GM12878 (cell line): ENCODE data around the gene NTN3. TPM values are rescaled to one million over a fixed set of nuclear protein-coding genes. Genes with fewer than 3 reads are reported as not detected.

Experiments
- ATAC-seq: fragments of 200-7000 bp; cut with Tn5 transposase; 3 replicates; pipeline ENCODE4 v1.9.1; 2020; ENCODE audit warnings: mild to moderate bottlenecking, moderate library complexity
- BruUV-seq: library from RNA; stranded (reverse); fragments of 400-500 nt; replicated peaks from 2 replicates; lab custom pipeline; 2021; lab: Mats Ljungman, UMichigan
- CTCF ChIA-PET: fragments of 300-600 bp; sonication (Branson Sonifier 250); formaldehyde crosslinking; extraction: SDS; loops from one replicate; lab custom pipeline; 2021; ENCODE audit warnings: inconsistent platforms; lab: Yijun Ruan, JAX
- POLR2A ChIA-PET: fragments of 350-600 bp; formaldehyde crosslinking; extraction: SDS; loops from one replicate; lab custom pipeline; 2021; ENCODE audit warnings: inconsistent platforms; lab: Charles Lee
- RAD21 ChIA-PET: fragments of 300-600 bp; sonication (Branson Sonifier 250); formaldehyde crosslinking; loops from one replicate; lab custom pipeline; 2023; ENCODE audit warnings: antibody characterized with exemption; ENCODE audit not compliant: unreplicated experiment; lab: Charles Lee
- SMC1A ChIA-PET: fragments of 300-600 bp; sonication (Branson Sonifier 250); formaldehyde crosslinking; loops from one replicate; lab custom pipeline; 2023; ENCODE audit not compliant: unreplicated experiment, uncharacterized antibody; lab: Charles Lee
- DNase-seq: peaks from one replicate; pipeline ENCODE4 v3.0.0-alpha.2; 2011; ENCODE audit warnings: low read depth, low spot score
- FAIRE-seq: peaks from 3 replicates; lab custom pipeline; 2011; peaks lifted over from hg19 to GRCh38; lab: Jason Lieb, UNC
- H2AFZ ChIP-seq: 2 replicates; pipeline ENCODE4 v1.6.0; 2011; ENCODE audit warnings: low read depth, low read length, control low read depth; ENCODE audit not compliant: control insufficient read depth
- H3K27ac ChIP-seq: 2 replicates; pipeline ENCODE4 v1.5.1; 2011; ENCODE audit warnings: control low read depth; ENCODE audit not compliant: control insufficient read depth, insufficient read depth
- H3K27me3 ChIP-seq, 2 experiments: replicated peaks in 1 of 2; 2 replicates each; pipeline versions ENCODE4 v1.6.0 to v1.6.1; 2011; ENCODE audit warnings: low read length in 1 of 2; ENCODE audit not compliant: control insufficient read depth in 2 of 2, insufficient read depth in 2 of 2
- H3K36me3 ChIP-seq, 2 experiments: 2 replicates each; pipeline ENCODE4 v1.5.1; 2011; ENCODE audit warnings: low read length in 1 of 2; ENCODE audit not compliant: control insufficient read depth in 2 of 2, insufficient read depth in 2 of 2
- H3K4me1 ChIP-seq: 2 replicates; pipeline ENCODE4 v1.6.1; 2011; ENCODE audit warnings: mild to moderate bottlenecking, low read length, moderate library complexity, mixed read lengths; ENCODE audit not compliant: control insufficient read depth, insufficient read depth
- H3K4me2 ChIP-seq: 2 replicates; pipeline ENCODE4 v1.6.0; 2011; ENCODE audit warnings: control low read depth; ENCODE audit not compliant: control insufficient read depth, insufficient read depth
- H3K4me3 ChIP-seq: fragments of 200-600 bp; sonication (generic); 2 replicates; pipeline ENCODE4 v1.5.1; 2016
- H3K79me2 ChIP-seq: 2 replicates; pipeline ENCODE4 v1.6.0; 2011; ENCODE audit warnings: low read length; ENCODE audit not compliant: control insufficient read depth, insufficient read depth
- H3K9ac ChIP-seq: 2 replicates; pipeline ENCODE4 v1.8.0; 2011; ENCODE audit warnings: low read length, control low read depth, mixed read lengths; ENCODE audit not compliant: control insufficient read depth, insufficient read depth
- H3K9me3 ChIP-seq: replicated peaks from 3 replicates; pipeline ENCODE4 v1.5.1; 2011; ENCODE audit warnings: mild to moderate bottlenecking, low read length; ENCODE audit not compliant: control insufficient read depth, insufficient read depth
- H4K20me1 ChIP-seq: 2 replicates; pipeline ENCODE4 v1.6.0; 2011; ENCODE audit not compliant: control insufficient read depth, insufficient read depth
- BRCA1 ChIP-seq: IDR thresholded peaks from 2 replicates; pipeline ENCODE4 v1.6.1; 2011; ENCODE audit warnings: low read depth, low read length, improper control_type of control experiment
- CREM ChIP-seq: IDR thresholded peaks from 2 replicates; pipeline ENCODE4 v1.6.1; 2014; ENCODE audit warnings: antibody characterized with exemption, low read depth
- FOXK2 ChIP-seq: fragments of 450-650 bp; IDR thresholded peaks from 2 replicates; pipeline ENCODE4 v1.6.1; 2017; ENCODE audit warnings: mild to moderate bottlenecking, moderate library complexity
- GABPA ChIP-seq: IDR thresholded peaks from 2 replicates; pipeline ENCODE4 v1.6.1; 2014; ENCODE audit warnings: antibody characterized with exemption, low read depth, mild to moderate bottlenecking, inconsistent platforms
- NFIC ChIP-seq: IDR thresholded peaks from 2 replicates; pipeline ENCODE4 v1.6.1; 2012; ENCODE audit warnings: low read depth, mild to moderate bottlenecking, inconsistent platforms, low read length, moderate library complexity
- RBBP5 ChIP-seq: fragments of 200-600 bp; sonication (generic); conservative IDR thresholded peaks from 2 replicates; pipeline ENCODE4 v1.6.1; 2016
- RFX5 ChIP-seq: IDR thresholded peaks from 2 replicates; pipeline ENCODE4 v1.6.1; 2011; ENCODE audit warnings: low read depth, low read length, improper control_type of control experiment
- RUNX3 ChIP-seq: IDR thresholded peaks from 2 replicates; pipeline ENCODE4 v1.6.1; 2012; ENCODE audit warnings: low read length, inconsistent platforms
- SIN3A ChIP-seq: IDR thresholded peaks from 2 replicates; pipeline ENCODE4 v1.6.1; 2012; ENCODE audit warnings: low read depth, low read length, improper control_type of control experiment
- SUZ12 ChIP-seq: fragments of 200-600 bp; sonication (generic); IDR thresholded peaks from one replicate; pipeline ENCODE4 v1.6.1; 2018; ENCODE audit warnings: antibody characterized with exemption, mild to moderate bottlenecking; ENCODE audit not compliant: unreplicated experiment
- TBL1XR1 ChIP-seq: IDR thresholded peaks from 2 replicates; pipeline ENCODE4 v1.6.1; 2012; ENCODE audit warnings: low read depth, low read length, improper control_type of control experiment
- WGBS: methylation state at CpG from one replicate; pipeline ENCODE4 v1.1.6; 2016; ENCODE audit warnings: low lambda C conversion rate; ENCODE audit not compliant: insufficient replicate concordance, insufficient coverage; ENCODE audit errors: missing lambda C conversion rate; 5-methylcytosine and 5-hydroxymethylcytosine counted together
- in situ Hi-C: fragments of 300-500 bp; cut with MboI; formaldehyde crosslinking; loops from 9 replicates; pipeline ENCODE4 v1.14.3; 2018; ENCODE audit warnings: mixed read lengths
- intact Hi-C: fragments of 100-400 bp; cut with micrococcal nuclease; formaldehyde crosslinking; loops from one replicate; pipeline ENCODE4 v1.14.2; 2022; ENCODE audit not compliant: unreplicated experiment
- polyA plus RNA-seq, 11 experiments: library from polyadenylated mRNA; depleted of rRNA in 4 of 11; unstranded in 6 of 11; stranded (reverse) in 5 of 11; fragments of >200 nt; fragmentation: Nextera tagmentation in 4 of 11; fragmentation: Illumina TruSeq in 1 of 11; extraction: Ambion mirVana in 4 of 11; extraction: Trizol in 1 of 11; gene quantifications; 1 replicate in 1 of 11; 2 replicates in 10 of 11; pipeline versions ENCODE4 v1.2.1 to v1.2.3, GENCODE V29; 2011 to 2016; ENCODE audit warnings: inconsistent platforms in 2 of 11, missing spikeins in 2 of 11, low read depth in 1 of 11
- total RNA-seq, 4 experiments: library from RNA; depleted of rRNA in 3 of 4; stranded (reverse); fragments of >200 nt in 3 of 4; fragmentation: Illumina TruSeq in 1 of 4; extraction: Trizol in 1 of 4; gene quantifications; 2 replicates each; pipeline versions ENCODE4 v1.2.1 to v1.2.3, GENCODE V29; 2013 to 2021
- TF ChIP-seq, protein P1 (sequence below): fragments of 450-650 bp; IDR thresholded peaks from 2 replicates; pipeline ENCODE4 v1.6.1; 2017; ENCODE audit warnings: mild to moderate bottlenecking, moderate library complexity
- TF ChIP-seq, protein P2 (sequence below): IDR thresholded peaks from 2 replicates; pipeline ENCODE4 v1.6.1; 2012; ENCODE audit warnings: low read depth, low read length, improper control_type of control experiment
- TF ChIP-seq, protein P3 (sequence below): IDR thresholded peaks from 2 replicates; pipeline ENCODE4 v1.6.1; 2011; ENCODE audit warnings: borderline replicate concordance, low read depth, mild to moderate bottlenecking, moderate library complexity, low read length; ENCODE audit not compliant: insufficient read depth, poor library complexity, severe bottlenecking

Gene NTN3
- total and polyA plus RNA-seq, 10 of the 15 experiments (the other 5 are each of a cell fraction or from before 2014, with no cell fraction given), result 0.04 TPM; not detected in 9

DNA sequence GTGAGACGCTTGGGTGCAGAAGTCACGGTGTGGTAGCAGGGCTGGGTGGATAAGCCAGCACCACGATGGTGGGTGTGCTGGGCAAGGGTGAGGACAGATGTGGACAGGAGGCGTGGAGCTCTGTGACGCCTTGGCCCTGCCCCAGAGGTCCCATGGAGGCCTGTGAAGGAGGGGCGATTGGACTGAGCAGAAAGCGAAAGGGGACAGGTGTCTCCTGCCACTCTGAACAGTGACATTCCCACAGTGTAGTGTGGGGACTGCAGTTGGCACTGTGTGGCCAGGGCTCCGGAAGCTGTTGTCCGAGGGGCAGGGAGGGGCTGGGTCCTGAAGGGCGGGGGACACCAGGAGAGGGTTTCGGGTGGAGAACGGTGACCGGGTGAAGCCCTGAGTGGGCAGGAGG lies 11.2 kb downstream of the NTN3 start:
- intact Hi-C loops, result no loop called here
- in situ Hi-C loops, result no loop called here
- TF ChIP-seq RBBP5 (no peak), FOXK2 (no peak), RUNX3 (no peak), SIN3A (no peak), NFIC (no peak), TBL1XR1 (no peak), BRCA1 (no peak), CREM (no peak), GABPA (no peak), SUZ12 (no peak), RFX5 (no peak)
- TF ChIP-seq, protein P1, sequence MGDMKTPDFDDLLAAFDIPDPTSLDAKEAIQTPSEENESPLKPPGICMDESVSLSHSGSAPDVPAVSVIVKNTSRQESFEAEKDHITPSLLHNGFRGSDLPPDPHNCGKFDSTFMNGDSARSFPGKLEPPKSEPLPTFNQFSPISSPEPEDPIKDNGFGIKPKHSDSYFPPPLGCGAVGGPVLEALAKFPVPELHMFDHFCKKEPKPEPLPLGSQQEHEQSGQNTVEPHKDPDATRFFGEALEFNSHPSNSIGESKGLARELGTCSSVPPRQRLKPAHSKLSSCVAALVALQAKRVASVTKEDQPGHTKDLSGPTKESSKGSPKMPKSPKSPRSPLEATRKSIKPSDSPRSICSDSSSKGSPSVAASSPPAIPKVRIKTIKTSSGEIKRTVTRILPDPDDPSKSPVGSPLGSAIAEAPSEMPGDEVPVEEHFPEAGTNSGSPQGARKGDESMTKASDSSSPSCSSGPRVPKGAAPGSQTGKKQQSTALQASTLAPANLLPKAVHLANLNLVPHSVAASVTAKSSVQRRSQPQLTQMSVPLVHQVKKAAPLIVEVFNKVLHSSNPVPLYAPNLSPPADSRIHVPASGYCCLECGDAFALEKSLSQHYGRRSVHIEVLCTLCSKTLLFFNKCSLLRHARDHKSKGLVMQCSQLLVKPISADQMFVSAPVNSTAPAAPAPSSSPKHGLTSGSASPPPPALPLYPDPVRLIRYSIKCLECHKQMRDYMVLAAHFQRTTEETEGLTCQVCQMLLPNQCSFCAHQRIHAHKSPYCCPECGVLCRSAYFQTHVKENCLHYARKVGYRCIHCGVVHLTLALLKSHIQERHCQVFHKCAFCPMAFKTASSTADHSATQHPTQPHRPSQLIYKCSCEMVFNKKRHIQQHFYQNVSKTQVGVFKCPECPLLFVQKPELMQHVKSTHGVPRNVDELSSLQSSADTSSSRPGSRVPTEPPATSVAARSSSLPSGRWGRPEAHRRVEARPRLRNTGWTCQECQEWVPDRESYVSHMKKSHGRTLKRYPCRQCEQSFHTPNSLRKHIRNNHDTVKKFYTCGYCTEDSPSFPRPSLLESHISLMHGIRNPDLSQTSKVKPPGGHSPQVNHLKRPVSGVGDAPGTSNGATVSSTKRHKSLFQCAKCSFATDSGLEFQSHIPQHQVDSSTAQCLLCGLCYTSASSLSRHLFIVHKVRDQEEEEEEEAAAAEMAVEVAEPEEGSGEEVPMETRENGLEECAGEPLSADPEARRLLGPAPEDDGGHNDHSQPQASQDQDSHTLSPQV, result no peak
- TF ChIP-seq, protein P2, sequence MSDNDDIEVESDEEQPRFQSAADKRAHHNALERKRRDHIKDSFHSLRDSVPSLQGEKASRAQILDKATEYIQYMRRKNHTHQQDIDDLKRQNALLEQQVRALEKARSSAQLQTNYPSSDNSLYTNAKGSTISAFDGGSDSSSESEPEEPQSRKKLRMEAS, result no peak
- TF ChIP-seq, protein P3, sequence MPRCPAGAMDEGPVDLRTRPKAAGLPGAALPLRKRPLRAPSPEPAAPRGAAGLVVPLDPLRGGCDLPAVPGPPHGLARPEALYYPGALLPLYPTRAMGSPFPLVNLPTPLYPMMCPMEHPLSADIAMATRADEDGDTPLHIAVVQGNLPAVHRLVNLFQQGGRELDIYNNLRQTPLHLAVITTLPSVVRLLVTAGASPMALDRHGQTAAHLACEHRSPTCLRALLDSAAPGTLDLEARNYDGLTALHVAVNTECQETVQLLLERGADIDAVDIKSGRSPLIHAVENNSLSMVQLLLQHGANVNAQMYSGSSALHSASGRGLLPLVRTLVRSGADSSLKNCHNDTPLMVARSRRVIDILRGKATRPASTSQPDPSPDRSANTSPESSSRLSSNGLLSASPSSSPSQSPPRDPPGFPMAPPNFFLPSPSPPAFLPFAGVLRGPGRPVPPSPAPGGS, result no peak
- TF ChIP-seq, all 136 proteins: peak for 0
- WGBS, result 89% methylated on average over 11 of the region's 13 CpGs
- DNase-seq (no peak), FAIRE-seq (no peak), ATAC-seq (no peak)
- Histone ChIP-seq H3K4me2 (no peak overlapping the region), H4K20me1 (no peaks in the 10 kb centered on the region), H3K36me3 (no peaks in the 10 kb centered on the region), H3K9me3 (no peaks in the 10 kb centered on the region), H3K4me1 (peaks cover 9% of the 10 kb centered on the region), H3K9ac (no peak overlapping the region), H3K4me3 (no peak overlapping the region), H3K27ac (no peak overlapping the region), H2AFZ (no peak overlapping the region), H3K79me2 (no peaks in the 10 kb centered on the region), H3K27me3 (no peaks in the 10 kb centered on the region)
- no TSS peak for BruUV-seq
- ChIA-PET RAD21 (no interaction called here), POLR2A (interaction anchor here (1.2 kb wide), 1 partner anchor 53 kb away, joined by 3 read pairs; the partner anchor contains the start of gene CCNF), CTCF (no interaction called here), SMC1A (no interaction called here)
